AG20443 (cell line): Measurements from ENCODE around the gene STK35.

Source experiments
- DNase-seq: peaks from one replicate; pipeline ENCODE4 v3.0.0; 2012; ENCODE audit warnings: low spot score, mixed read lengths

Gene STK35

DNA sequence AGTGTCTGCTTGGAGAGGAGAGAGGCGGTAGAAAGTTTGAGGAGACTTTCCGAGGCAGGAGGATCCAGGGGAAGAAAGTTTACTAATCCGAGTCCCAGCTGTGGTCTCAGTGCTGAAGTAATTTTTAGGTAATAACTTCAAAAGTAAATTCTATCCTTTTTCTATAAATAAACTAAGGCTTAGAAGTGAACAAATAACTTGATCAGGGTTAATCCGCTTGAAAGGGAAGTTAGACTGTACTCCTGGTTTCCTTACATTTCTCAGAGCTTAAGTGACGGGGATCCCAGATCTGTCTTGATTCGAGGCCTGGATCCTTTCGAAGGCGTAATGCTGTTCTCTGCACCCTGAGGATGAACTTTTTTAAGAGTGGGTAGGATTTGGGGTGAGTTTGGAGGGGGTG, 2.6 kb downstream of the STK35 start:
- no peak for DNase-seq

- no peak for DNase-seq
These were observed 6.9 kb downstream of the STK35 start for GRCh38 chr20:2108498-2108897.

DNA sequence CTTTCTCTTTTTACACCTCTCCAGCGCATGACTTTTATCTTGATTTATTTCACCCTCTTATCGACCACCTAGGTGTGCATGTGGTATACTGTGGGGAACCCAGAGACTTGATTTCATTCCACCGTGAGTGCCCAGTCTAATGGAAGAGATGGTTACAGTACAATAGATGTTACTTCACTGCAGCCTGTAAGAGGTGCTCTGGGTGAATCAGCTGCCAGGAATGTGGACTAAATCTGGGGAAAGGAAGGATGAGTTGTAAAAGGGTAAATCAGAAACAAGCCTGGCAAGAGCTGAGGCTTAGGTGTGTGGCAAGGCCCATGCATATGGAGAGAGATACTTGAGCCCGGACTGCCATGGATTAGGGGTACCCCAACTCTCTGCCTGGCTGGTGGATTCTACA, 7.4 kb downstream of the STK35 start:
- peak; percentile 73 for DNase-seq

- DNase-seq, result peak; percentile 35
These were observed 8.0 kb downstream of the STK35 start for GRCh38 chr20:2109425-2110210.

- DNase-seq, result no peak
These were observed 11.3 kb downstream of the STK35 start for GRCh38 chr20:2112910-2113309.

DNA sequence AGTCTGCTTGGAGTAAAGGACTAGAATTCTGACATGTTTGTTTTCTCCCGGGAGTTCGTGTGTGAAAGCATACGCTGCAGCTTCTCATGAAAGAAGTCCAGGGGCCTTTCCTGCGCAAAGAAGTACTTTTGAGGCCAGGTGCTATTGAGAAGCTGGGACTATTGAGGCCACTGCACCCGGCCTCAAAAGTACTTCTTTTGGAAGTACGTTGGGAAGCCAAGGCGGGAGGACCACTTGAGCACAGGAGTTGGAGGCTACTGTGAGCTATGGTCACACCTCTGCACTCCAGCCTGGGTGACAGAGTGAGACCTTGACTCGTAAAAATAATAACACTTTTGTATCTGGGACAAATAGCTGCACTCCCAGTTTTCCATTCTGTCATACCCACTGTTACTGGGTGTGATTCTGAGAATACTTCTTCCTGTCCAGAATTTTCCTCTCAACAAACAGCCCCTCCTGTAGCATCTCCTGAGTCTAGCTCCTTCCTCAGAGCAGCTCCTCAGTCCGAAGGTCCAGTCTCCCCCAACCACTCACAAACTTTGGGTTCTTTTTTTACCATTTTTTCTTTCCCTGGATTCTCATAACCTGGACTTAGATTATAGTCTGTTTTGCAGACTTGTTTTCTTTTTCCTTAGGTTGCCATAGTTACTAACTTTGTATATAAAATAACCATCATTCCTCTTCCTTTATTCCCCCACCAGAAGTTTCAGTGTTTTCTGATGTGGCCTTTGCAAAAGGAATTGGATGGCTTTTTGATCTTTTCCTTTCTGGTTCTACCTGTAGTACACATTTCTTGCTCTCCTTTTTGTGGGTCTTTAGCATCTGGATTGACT, 12.7 kb downstream of the STK35 start:
- no peak for DNase-seq

- no peak for DNase-seq
These were observed 13.5 kb downstream of the STK35 start for GRCh38 chr20:2114990-2115681.

DNA sequence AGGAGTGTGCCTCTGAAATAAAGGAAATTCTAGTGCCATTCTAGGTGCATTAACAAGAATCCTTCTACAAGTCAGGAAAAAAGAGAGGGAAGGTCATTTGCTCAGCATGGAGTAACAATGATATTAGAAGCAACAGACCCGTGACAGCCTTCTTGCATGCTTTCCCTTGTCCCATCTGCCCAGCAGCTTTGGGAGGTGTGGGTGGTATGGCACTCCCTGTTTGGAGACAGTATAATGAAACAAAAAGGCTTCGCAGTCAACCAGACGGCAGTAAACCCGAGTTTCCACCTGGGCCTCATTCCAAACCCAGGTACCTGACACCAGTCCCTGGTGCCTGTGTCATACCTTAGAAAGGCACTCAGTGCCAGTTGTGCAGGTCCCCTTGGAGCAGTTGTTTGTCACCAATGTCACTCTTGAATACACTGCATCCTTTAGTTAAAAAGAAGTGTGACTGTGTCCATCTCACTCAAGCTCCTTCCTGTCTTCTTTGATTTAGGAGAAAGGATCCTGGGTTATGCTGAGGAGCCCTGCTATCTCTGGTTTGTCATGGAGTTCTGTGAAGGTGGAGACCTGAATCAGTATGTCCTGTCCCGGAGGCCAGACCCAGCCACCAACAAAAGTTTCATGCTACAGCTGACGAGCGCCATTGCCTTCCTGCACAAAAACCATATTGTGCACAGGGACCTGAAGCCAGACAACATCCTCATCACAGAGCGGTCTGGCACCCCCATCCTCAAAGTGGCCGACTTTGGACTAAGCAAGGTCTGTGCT, 14.7 kb downstream of the STK35 start:
- no peak for DNase-seq

- DNase-seq, result no peak
These were observed 17.2 kb downstream of the STK35 start for GRCh38 chr20:2118783-2119182.

DNA sequence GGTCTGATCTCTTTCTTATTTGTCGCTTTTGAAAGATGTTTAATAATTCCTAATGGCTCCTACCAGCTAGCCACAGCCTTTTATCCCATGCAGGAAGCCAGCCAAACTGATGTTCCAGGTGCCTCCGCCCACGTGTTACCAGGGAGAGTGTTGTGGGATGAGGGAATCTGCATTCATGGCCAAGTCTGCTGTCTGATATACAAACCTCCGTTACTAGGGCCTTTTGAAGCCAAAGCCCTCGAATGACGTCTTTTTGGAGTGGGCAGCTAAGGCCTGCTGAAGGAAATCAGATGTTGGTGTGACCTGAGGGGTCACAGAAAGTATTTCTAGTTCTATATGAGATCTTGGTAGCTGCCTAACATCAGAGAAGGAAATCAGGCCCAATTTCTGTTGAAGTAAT, 21.3 kb downstream of the STK35 start:
- DNase-seq, result peak; percentile 38

DNA sequence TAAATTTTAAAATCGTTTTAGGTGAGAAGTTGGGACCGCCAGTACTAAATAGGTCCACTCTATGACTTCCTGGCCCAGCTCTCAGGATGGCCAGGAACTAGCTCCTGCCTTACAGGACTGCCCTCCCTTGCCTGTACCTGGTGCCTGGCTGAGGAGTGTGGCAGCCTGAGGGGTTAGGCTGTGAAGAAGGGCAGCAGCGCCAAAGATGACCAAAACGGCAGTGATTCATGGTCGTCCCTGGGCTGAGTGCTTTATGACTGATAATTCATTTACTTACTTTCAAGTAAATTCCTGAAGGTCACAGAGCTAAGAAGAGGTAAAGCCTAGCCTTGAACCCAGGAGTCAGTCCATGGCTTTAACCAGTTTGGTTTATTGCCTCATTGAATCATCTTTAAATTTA, 22.1 kb downstream of the STK35 start:
- DNase-seq, result no peak

- DNase-seq, result no peak
These were observed 23.1 kb downstream of the STK35 start for GRCh38 chr20:2124564-2125213.

GRCh38 chr20:2125474-2126112, 24.0 kb downstream of the STK35 start:
- no peak for DNase-seq

DNA sequence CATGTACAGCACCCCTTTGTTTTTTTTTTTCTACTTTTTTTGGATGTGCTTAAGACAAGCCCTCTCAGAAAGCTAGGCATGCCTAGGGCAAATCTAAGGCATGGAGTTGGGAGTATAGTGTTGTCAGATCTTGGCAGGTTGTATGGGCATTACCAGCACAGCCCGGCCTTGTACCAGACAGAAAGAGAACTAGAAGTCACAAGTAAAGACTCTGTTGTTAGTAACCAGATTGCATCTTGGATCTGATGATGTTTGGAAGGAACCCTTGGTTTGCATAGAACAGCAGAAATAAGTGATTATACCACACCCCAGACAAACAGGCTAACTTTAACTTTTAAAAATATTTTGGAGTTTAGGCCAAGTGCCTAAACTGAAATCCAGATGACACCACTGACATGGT, 25.6 kb downstream of the STK35 start:
- no peak for DNase-seq

DNA sequence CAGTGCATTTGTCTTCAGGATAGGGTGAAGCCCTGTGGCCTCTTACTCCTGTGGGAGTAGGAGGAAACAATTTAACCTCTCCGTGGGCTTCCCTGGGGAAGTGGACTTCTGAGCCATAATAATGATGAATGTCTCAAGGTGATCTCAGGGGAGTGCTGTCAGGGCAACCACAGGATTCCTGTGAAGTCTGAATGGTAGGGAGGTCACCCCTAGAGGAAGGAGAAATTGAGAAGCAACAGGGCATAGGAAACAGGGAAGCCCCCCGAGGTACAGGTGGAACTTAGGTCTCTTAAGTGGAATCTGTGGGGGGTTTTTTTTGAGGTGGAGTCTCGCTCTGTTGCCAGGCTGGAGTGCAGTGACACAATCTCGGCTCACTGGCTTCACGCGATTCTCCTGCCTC, 26.9 kb downstream of the STK35 start:
- DNase-seq, result no peak

- no peak for DNase-seq
These were observed 28.5 kb downstream of the STK35 start for GRCh38 chr20:2130062-2130591.

- no peak for DNase-seq
These were observed 29.1 kb downstream of the STK35 start for GRCh38 chr20:2130683-2131082.

GRCh38 chr20:2131366-2131765, 29.7 kb downstream of the STK35 start:
- no peak for DNase-seq

DNA sequence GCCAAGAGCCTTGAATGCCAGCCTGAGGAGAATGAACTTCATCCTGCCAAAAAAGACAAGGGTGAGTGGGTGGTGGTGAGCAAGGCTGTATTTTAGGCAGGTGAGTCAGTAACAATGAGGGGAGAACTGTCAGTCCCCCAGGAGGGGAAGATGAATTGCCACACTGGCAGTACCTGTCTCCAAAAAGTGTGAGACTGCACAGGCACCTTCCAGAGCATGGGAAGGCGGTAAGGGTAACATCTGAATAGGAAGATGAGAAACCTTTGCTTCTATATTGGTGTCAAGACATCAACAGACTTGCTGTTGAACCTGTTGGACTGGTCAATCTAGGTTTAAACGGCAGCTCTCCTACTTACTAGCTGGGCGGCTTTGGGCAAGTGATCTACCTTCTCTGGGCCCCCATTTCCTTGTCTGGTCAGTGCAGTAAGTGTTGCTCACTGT, 30.9 kb downstream of the STK35 start:
- no peak for DNase-seq

- peak; percentile 91 for DNase-seq
These were observed 31.9 kb downstream of the STK35 start for GRCh38 chr20:2133318-2134183.
